SH-SY5Y (cell line): ENCODE data around the gene COL5A2.

Source experiments
- GATA2 ChIP-seq: IDR thresholded peaks from 2 replicates; pipeline ENCODE4 v1.6.1; 2011; ENCODE audit warnings: mild to moderate bottlenecking, low read depth, low read length
- GATA3 ChIP-seq: IDR thresholded peaks from 2 replicates; pipeline ENCODE4 v1.6.1; 2011; ENCODE audit warnings: low read depth, mild to moderate bottlenecking, low read length, moderate library complexity

- TF ChIP-seq GATA2 (no peak), GATA3 (no peak)
Observed at GRCh38 chr2:189037518-189037917, 142.0 kb downstream of the COL5A2 start.
